Activated CD8-positive, alpha-beta T cell treated with anti-CD3 and anti-CD28 coated beads for 36 hours (primary cell): ENCODE results near the gene RBM38. TPM values are rescaled to one million over a fixed set of nuclear protein-coding genes. Genes with fewer than 3 reads are reported as not detected.

Source experiments
- ATAC-seq: fragments of 200-7000 bp; cut with Tn5 transposase; one replicate; pipeline ENCODE4 v1.10.0; 2021; ENCODE audit warnings: mild to moderate bottlenecking, moderate library complexity
- CTCF ChIA-PET: fragments of 350-600 bp; sonication (Branson Sonifier 250); formaldehyde crosslinking; loops from one replicate; lab custom pipeline; 2021; ENCODE audit warnings: antibody characterized with exemption; lab: Charles Lee
- POLR2A ChIA-PET: fragments of 350-600 bp; sonication (Branson Sonifier 250); formaldehyde crosslinking; loops from one replicate; lab custom pipeline; 2021; ENCODE audit warnings: antibody characterized with exemption; lab: Charles Lee
- DNase-seq: peaks from one replicate; pipeline ENCODE4 v3.0.0-alpha.2; 2020
- H3K27ac Mint-ChIP-seq: one replicate; pipeline ENCODE4 v1.8.0; 2021; ENCODE audit warnings: mild to moderate bottlenecking, mixed read lengths
- H3K27me3 Mint-ChIP-seq: one replicate; pipeline ENCODE4 v1.8.0; 2021; ENCODE audit warnings: mixed read lengths
- H3K36me3 Mint-ChIP-seq: one replicate; pipeline ENCODE4 v1.8.0; 2021; ENCODE audit warnings: low read depth, mixed read lengths
- H3K4me1 Mint-ChIP-seq: one replicate; pipeline ENCODE4 v1.8.0; 2021; ENCODE audit warnings: low read depth, mixed read lengths
- H3K4me3 Mint-ChIP-seq: one replicate; pipeline ENCODE4 v1.8.0; 2021; ENCODE audit warnings: mild to moderate bottlenecking, moderate library complexity, mixed read lengths
- H3K9me3 Mint-ChIP-seq: one replicate; pipeline ENCODE4 v1.8.0; 2021; ENCODE audit warnings: mixed read lengths
- CTCF ChIP-seq: fragments of 200-600 bp; IDR thresholded peaks from one replicate; pipeline ENCODE4 v1.8.0; 2022; ENCODE audit warnings: antibody characterized with exemption, mild to moderate bottlenecking
- intact Hi-C: fragments of 100-400 bp; cut with micrococcal nuclease; formaldehyde crosslinking; loops from one replicate; pipeline ENCODE4 v1.10.0; 2022
- total RNA-seq, 2 experiments: library from RNA; stranded (reverse); gene quantifications; one replicate each; pipeline ENCODE4 v1.2.3, GENCODE V29; 2021

The RBM38 gene
- total RNA-seq, 2 experiments from 2014 or later: 114 to 116 TPM

- intact Hi-C loops: no loop called here
- Mint-ChIP-seq H3K27me3 (no peaks in the 10 kb centered on the region), H3K9me3 (no peaks in the 10 kb centered on the region), H3K4me3 (no peak overlapping the region), H3K4me1 (peaks cover 16% of the 10 kb centered on the region), H3K27ac (no peak overlapping the region), H3K36me3 (peaks cover 58% of the 10 kb centered on the region)
- ChIA-PET POLR2A (interaction anchor here (1.0 to 2.3 kb wide), 2 partner anchors 17 to 18 kb away, joined by 3 to 6 read pairs; no protein-coding TSS in a partner anchor), CTCF (interaction anchor here (1.4 kb wide), 1 partner anchor 9 kb away, joined by 6 read pairs; no protein-coding TSS in a partner anchor)
- no peak for ATAC-seq
- no peak for DNase-seq
- no peak for TF ChIP-seq CTCF
Measured at GRCh38 chr20:57372581-57373350, 18.4 kb upstream of the RBM38 start.

GRCh38 chr20:57374343-57374930 is 16.8 kb upstream of the RBM38 start:
- H3K9me3 Mint-ChIP-seq: no peaks in the 10 kb centered on the region
- H3K27me3 Mint-ChIP-seq: no peaks in the 10 kb centered on the region
- H3K27ac Mint-ChIP-seq: peak overlapping the region; percentile 41
- ChIA-PET CTCF (interaction anchor here (2.2 kb wide), 1 partner anchor 24 kb away, joined by 9 read pairs; no protein-coding TSS in a partner anchor), POLR2A (interaction anchor here (0.6 to 3.5 kb wide), 5 partner anchors 15 to 271 kb away, joined by 3 to 12 read pairs (median 3); no protein-coding TSS in a partner anchor)
- DNase-seq (peak; percentile 26), ATAC-seq (no peak)
- no peak for TF ChIP-seq CTCF
- H3K4me3 Mint-ChIP-seq: no peak overlapping the region
- intact Hi-C loops: no loop called here
- peaks cover 26% of the 10 kb centered on the region for H3K4me1 Mint-ChIP-seq
- H3K36me3 Mint-ChIP-seq: peaks cover 59% of the 10 kb centered on the region

- DNase-seq (no peak), ATAC-seq (no peak)
- Mint-ChIP-seq H3K9me3 (no peaks in the 10 kb centered on the region), H3K36me3 (peaks cover 54% of the 10 kb centered on the region), H3K27ac (peak overlapping the region; percentile 19), H3K27me3 (no peaks in the 10 kb centered on the region), H3K4me1 (peaks cover 28% of the 10 kb centered on the region), H3K4me3 (no peak overlapping the region)
- ChIA-PET CTCF (interaction anchor here (2.2 kb wide), 1 partner anchor 23 kb away, joined by 9 read pairs; no protein-coding TSS in a partner anchor), POLR2A (interaction anchor here (0.8 to 3.5 kb wide), 6 partner anchors 8 to 128 kb away, joined by 3 to 12 read pairs (median 4); no protein-coding TSS in a partner anchor)
- no peak for TF ChIP-seq CTCF
- intact Hi-C loops: no loop called here
Measured at GRCh38 chr20:57374931-57375651, 16.1 kb upstream of the RBM38 start.

- Mint-ChIP-seq H3K9me3 (no peaks in the 10 kb centered on the region), H3K36me3 (peaks cover 47% of the 10 kb centered on the region), H3K27me3 (no peaks in the 10 kb centered on the region), H3K27ac (peak overlapping the region; percentile 19), H3K4me3 (no peak overlapping the region), H3K4me1 (peaks cover 28% of the 10 kb centered on the region)
- CTCF ChIA-PET: interaction anchor here (0.9 to 2.2 kb wide), 3 partner anchors 22 to 123 kb away, joined by 3 to 9 read pairs (median 4); no protein-coding TSS in a partner anchor
- ATAC-seq (no peak), DNase-seq (no peak)
- intact Hi-C loops: no loop called here
- POLR2A ChIA-PET: interaction anchor here (0.8 to 3.5 kb wide), 4 partner anchors 9 to 57 kb away, joined by 3 to 12 read pairs (median 4); no protein-coding TSS in a partner anchor
- no peak for TF ChIP-seq CTCF
Measured at GRCh38 chr20:57375652-57376230, 15.5 kb upstream of the RBM38 start.
